ENCODE data around the gene PSMF1.

DNA sequence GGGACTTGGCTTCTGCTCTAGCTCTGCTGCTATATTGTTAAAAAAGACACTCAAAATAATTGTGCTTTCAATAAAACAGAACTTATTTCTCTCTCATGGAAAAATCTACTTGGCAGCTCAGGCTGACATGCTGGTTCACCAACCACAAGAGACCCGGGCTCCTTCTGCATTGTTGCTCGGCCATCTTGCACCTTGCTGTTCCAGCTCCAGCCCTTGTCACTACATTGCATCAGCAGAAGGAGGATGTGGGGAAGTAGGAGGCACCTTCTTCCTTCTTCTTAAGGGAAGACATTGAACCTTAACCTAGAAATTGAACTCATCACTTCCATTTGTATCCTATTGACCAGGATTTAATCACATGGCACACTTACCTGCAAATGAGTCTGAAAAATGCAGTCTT is 78.2 kb downstream of the PSMF1 start:
- TF ChIP-seq, protein P1, sequence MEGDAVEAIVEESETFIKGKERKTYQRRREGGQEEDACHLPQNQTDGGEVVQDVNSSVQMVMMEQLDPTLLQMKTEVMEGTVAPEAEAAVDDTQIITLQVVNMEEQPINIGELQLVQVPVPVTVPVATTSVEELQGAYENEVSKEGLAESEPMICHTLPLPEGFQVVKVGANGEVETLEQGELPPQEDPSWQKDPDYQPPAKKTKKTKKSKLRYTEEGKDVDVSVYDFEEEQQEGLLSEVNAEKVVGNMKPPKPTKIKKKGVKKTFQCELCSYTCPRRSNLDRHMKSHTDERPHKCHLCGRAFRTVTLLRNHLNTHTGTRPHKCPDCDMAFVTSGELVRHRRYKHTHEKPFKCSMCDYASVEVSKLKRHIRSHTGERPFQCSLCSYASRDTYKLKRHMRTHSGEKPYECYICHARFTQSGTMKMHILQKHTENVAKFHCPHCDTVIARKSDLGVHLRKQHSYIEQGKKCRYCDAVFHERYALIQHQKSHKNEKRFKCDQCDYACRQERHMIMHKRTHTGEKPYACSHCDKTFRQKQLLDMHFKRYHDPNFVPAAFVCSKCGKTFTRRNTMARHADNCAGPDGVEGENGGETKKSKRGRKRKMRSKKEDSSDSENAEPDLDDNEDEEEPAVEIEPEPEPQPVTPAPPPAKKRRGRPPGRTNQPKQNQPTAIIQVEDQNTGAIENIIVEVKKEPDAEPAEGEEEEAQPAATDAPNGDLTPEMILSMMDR (conservative IDR thresholded peaks at IDR 0.05): no peak
- TF ChIP-seq EZH2 (IDR thresholded peaks at IDR 0.05; ENCODE audit: low read depth): no peak

Data from PC-9 (cell line).